Gastroesophageal sphincter (tissue), 4 donors: ENCODE measurements around the gene FLACC1. TPM values are rescaled to one million over a fixed set of nuclear protein-coding genes. Genes with fewer than 3 reads are reported as not detected.

Source experiments
- ATAC-seq: fragments of 150-250 bp; one replicate; pipeline ENCODE4 v1.9.1; 2016; ENCODE audit warnings: mild to moderate bottlenecking, moderate library complexity
- H3K27ac ChIP-seq, 4 donors: fragments of 200-600 bp; sonication (generic) in 3 of 4; 1 replicate in 3 of 4; 2 replicates in 1 of 4; pipeline ENCODE4 v1.5.1; 2016 to 2019
- H3K27me3 ChIP-seq: fragments of 200-600 bp; sonication (generic); one replicate; pipeline ENCODE4 v1.5.1; 2019
- H3K36me3 ChIP-seq, 2 donors: fragments of 200-600 bp; sonication (generic); one replicate each; pipeline ENCODE4 v1.5.1; 2019; ENCODE audit warnings: control low read depth in 1 of 2
- H3K4me1 ChIP-seq, 3 donors: fragments of 200-600 bp; sonication (generic); 1 replicate in 2 of 3; 2 replicates in 1 of 3; pipeline ENCODE4 v1.5.1; 2016 to 2019; ENCODE audit warnings: control low read depth in 2 of 3
- H3K4me3 ChIP-seq, 2 donors: fragments of 200-600 bp; sonication (generic); one replicate each; pipeline ENCODE4 v1.5.1; 2019; ENCODE audit warnings: mild to moderate bottlenecking in 1 of 2, moderate library complexity in 1 of 2
- H3K9me3 ChIP-seq, 3 donors: fragments of 200-600 bp; sonication (generic); one replicate each; pipeline ENCODE4 v1.5.1; 2017 to 2019; ENCODE audit warnings: control low read depth in 2 of 3
- EP300 ChIP-seq: sonication (generic); formaldehyde crosslinking; IDR thresholded peaks from one replicate; pipeline ENCODE4 v1.6.1; 2017; ENCODE audit warnings: antibody characterized with exemption, mild to moderate bottlenecking
- POLR2A ChIP-seq, 2 donors: fragments of 450-650 bp; IDR thresholded peaks; one replicate each; pipeline ENCODE4 v1.6.1; 2017; ENCODE audit warnings: antibody characterized with exemption in 2 of 2, mild to moderate bottlenecking in 2 of 2, moderate library complexity in 1 of 2
- POLR2AphosphoS5 ChIP-seq: sonication (generic); formaldehyde crosslinking; IDR thresholded peaks from one replicate; pipeline ENCODE4 v1.6.1; 2017; ENCODE audit warnings: antibody characterized with exemption
- WGBS, 2 donors: methylation state at CpG; one replicate each; pipeline ENCODE4 v1.1.5; 2018; ENCODE audit warnings: low coverage in 1 of 2; 5-methylcytosine and 5-hydroxymethylcytosine counted together
- total RNA-seq, 4 donors: library from RNA; depleted of rRNA; stranded (reverse); fragments of >200 nt; gene quantifications; one replicate each; pipeline ENCODE4 v1.1.0, GENCODE V29; 2016
- TF ChIP-seq, protein P1 (sequence below), 4 experiments: fragments of 200-600 bp in 2 of 4; fragments of 450-650 bp in 2 of 4; sonication (generic) in 1 of 4; IDR thresholded peaks; one replicate each; pipeline ENCODE4 v1.5.1; 2017 to 2019; ENCODE audit warnings: antibody characterized with exemption in 4 of 4, mild to moderate bottlenecking in 2 of 4, moderate library complexity in 2 of 4

Gene FLACC1
- total RNA-seq, 4 donors from 2014 or later = 1.1 to 3.8 (median 3.2) TPM

DNA sequence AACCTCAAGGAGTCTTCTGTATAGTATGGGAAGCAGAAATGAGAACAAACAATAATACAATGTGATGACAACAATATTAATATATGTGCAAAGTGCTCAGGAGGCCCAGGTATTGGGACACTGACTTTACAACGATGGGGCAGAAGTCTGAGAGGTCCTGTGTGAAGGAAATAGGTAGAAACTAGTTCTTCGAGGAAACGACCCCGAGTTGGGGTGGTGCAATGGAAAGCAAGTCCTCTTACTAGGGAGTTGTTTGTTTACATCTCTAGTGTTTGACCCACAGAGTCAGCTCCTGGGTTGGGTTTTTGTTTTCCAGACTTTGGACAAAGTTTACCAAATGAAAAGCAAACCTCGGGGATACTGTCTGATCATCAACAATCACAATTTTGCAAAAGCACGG, 80.6 kb downstream of the FLACC1 start:
- no peak for ATAC-seq

DNA sequence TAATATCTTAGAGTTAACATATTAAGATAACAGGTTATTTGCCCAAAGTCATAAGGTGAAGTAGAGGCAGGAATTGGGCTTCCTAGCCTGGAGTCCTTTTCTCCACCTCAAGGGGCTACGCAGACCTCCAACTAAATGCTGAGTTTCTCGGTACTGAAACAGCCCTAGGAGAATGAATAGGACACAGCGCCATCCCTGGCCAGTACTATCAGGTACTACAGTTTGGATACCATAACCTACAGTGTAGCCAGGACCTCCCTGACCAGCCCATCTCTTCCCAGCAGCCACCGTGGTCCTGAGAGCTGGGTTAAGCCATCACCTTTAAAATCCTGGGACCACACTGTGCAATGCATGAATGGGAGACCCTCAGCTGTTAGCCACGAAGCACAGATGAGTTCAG, 81.2 kb downstream of the FLACC1 start:
- H3K4me3 ChIP-seq = no peak overlapping the region
- peaks cover 0 to 63% of the 10 kb centered on the region in 2 donors for H3K36me3 ChIP-seq
- TF ChIP-seq EP300 (no peak), POLR2AphosphoS5 (no peak), POLR2A (IDR thresholded peaks at IDR 0.05) (no peak)
- TF ChIP-seq, protein P1, sequence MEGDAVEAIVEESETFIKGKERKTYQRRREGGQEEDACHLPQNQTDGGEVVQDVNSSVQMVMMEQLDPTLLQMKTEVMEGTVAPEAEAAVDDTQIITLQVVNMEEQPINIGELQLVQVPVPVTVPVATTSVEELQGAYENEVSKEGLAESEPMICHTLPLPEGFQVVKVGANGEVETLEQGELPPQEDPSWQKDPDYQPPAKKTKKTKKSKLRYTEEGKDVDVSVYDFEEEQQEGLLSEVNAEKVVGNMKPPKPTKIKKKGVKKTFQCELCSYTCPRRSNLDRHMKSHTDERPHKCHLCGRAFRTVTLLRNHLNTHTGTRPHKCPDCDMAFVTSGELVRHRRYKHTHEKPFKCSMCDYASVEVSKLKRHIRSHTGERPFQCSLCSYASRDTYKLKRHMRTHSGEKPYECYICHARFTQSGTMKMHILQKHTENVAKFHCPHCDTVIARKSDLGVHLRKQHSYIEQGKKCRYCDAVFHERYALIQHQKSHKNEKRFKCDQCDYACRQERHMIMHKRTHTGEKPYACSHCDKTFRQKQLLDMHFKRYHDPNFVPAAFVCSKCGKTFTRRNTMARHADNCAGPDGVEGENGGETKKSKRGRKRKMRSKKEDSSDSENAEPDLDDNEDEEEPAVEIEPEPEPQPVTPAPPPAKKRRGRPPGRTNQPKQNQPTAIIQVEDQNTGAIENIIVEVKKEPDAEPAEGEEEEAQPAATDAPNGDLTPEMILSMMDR (IDR thresholded peaks at IDR 0.05) = no peak
- no peaks in the 10 kb centered on the region for H3K9me3 ChIP-seq
- H3K4me1 ChIP-seq = peaks cover 0 to 15% (median 0%) of the 10 kb centered on the region in 3 donors
- H3K27ac ChIP-seq = no peak overlapping the region
- no peaks in the 10 kb centered on the region for H3K27me3 ChIP-seq
- ATAC-seq = no peak
- WGBS, 2 donors = 60 to 67% methylated on average over 3 to 4 of the region's 5 CpGs

More for the DNA sequence above, 80.6 kb downstream of the FLACC1 start:
- whole genome bisulfite sequencing, 2 donors = 94 to 95% methylated on average over 2 to 5 of the region's 6 CpGs
- H3K4me3 ChIP-seq = no peak overlapping the region
- TF ChIP-seq POLR2A (IDR thresholded peaks at IDR 0.05) = no peak
- no peak for TF ChIP-seq EP300
- no peak for TF ChIP-seq POLR2AphosphoS5
- TF ChIP-seq, protein P1 (IDR thresholded peaks at IDR 0.05) = no peak
- no peaks in the 10 kb centered on the region for H3K9me3 ChIP-seq
- no peaks in the 10 kb centered on the region for H3K27me3 ChIP-seq
- peaks cover 0 to 15% (median 0%) of the 10 kb centered on the region in 3 donors for H3K4me1 ChIP-seq
- no peak overlapping the region for H3K27ac ChIP-seq
- H3K36me3 ChIP-seq = peaks cover 0 to 63% of the 10 kb centered on the region in 2 donors

DNA sequence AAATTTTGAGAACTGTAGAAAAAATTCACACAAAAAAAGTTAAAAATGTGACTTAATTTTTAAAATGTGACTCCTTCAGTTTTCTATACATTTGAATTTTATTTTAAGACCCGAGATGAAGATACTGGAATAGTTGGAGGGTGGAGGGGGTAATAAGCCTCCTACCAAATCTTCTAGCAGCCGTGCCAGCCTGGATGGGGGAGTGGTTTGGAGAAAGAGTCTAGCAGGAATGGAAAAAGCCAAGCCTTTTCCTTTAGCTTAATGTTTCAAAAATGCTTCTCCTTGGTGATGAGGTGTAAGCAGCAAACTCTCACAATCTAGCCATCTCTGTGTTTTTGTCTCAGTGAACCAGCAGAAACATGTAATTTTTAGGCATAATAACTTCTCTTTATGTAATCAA, 82.1 kb downstream of the FLACC1 start:
- ATAC-seq = no peak
- Histone ChIP-seq H3K27me3 (no peaks in the 10 kb centered on the region), H3K4me3 (no peak overlapping the region), H3K9me3 (no peaks in the 10 kb centered on the region), H3K4me1 (peaks cover 0 to 6% (median 0%) of the 10 kb centered on the region in 3 donors), H3K36me3 (peaks cover 0 to 71% of the 10 kb centered on the region in 2 donors), H3K27ac (peak overlapping the region in 1 of 4 donors; percentile 16)
- WGBS, 2 donors = 56% methylated on average over 2 of the region's 2 CpGs; no CpG with 5 or more reads in 1 of the 2 donors
- no peak for TF ChIP-seq POLR2A (IDR thresholded peaks at IDR 0.05)
- no peak for TF ChIP-seq EP300
- TF ChIP-seq, protein P1 (IDR thresholded peaks at IDR 0.05) = no peak
- TF ChIP-seq POLR2AphosphoS5 = no peak

DNA sequence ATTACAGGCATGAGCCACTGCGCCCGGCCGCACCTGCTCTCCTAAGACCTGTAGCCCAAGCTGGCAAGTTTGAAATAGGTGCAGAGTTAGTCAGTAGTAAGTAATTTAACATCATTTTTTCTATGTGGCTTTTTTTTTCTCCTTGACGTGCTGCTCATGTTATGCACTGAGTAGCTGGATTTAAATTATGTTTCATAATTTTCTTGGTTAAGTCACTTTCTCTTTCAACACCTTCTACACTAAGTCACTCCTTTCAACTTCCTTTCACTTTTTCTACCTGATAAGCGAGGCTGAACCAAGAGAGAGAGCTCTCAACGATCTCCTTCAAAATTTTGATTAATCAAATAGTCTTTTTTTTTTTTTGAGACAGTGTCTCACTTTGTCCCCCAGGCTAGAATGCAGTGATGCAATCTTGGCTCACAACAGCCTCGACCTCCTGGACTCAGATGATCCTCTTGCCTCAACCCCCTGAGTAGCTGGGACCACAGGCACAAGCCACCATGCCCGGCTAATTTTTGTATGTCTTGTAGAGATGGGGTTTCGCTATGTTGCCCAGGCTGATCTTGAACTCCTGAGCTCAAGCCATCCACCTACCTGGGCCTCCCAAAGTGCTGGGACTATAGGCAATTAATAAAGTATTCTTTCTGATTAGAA, 83.7 kb downstream of the FLACC1 start:
- Histone ChIP-seq H3K27ac (no peak overlapping the region), H3K36me3 (peaks cover 0 to 61% of the 10 kb centered on the region in 2 donors), H3K4me1 (no peaks in the 10 kb centered on the region), H3K4me3 (no peak overlapping the region), H3K27me3 (no peaks in the 10 kb centered on the region), H3K9me3 (no peaks in the 10 kb centered on the region)
- no peak for TF ChIP-seq POLR2A (IDR thresholded peaks at IDR 0.05)
- no peak for TF ChIP-seq POLR2AphosphoS5
- TF ChIP-seq, protein P1 (IDR thresholded peaks at IDR 0.05) = no peak
- TF ChIP-seq EP300 = no peak
- no peak for ATAC-seq
- 79 to 93% methylated on average over 4 to 8 of the region's 9 CpGs for WGBS, 2 donors

DNA sequence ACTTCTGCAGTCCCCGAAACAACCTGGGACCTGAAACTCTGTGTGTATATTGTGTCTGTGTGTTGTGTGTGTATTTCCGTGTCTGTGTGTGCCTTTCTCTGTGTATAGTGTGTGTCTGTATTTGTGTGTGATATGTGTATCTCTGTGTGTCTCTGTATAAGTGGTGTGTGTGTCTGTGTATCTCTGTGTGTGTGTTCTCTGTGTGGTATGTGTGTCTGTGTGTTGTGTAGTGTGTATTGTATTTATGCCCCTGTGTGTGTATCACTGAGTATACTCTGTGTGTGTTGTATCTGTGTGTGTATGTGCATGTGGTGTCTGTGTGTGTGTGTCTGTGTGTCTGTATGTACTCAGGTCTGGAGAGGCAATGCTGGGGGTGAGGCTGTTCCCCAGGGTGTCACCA, 85.2 kb downstream of the FLACC1 start:
- H3K27me3 ChIP-seq = no peaks in the 10 kb centered on the region
- H3K4me1 ChIP-seq = no peaks in the 10 kb centered on the region
- no peaks in the 10 kb centered on the region for H3K9me3 ChIP-seq
- no peak for TF ChIP-seq POLR2A (IDR thresholded peaks at IDR 0.05)
- TF ChIP-seq EP300 = no peak
- no peak for TF ChIP-seq POLR2AphosphoS5
- TF ChIP-seq, protein P1 (IDR thresholded peaks at IDR 0.05) = no peak
- H3K4me3 ChIP-seq = no peak overlapping the region
- no peak for ATAC-seq
- H3K27ac ChIP-seq = no peak overlapping the region
- H3K36me3 ChIP-seq = peaks cover 0 to 75% of the 10 kb centered on the region in 2 donors
- 85 to 93% methylated on average over 2 of the region's 2 CpGs for WGBS, 2 donors
